GM18909 (cell line): Measurements from ENCODE around the gene ZFHX2.

Experiments
- ATAC-seq: cut with Tn5 transposase; IDR thresholded peaks from one replicate; pipeline ENCODE4 v1.9.1; 2021; ENCODE audit warnings: mild to moderate bottlenecking; ENCODE audit not compliant: unreplicated experiment, poor library complexity

The ZFHX2 gene

DNA sequence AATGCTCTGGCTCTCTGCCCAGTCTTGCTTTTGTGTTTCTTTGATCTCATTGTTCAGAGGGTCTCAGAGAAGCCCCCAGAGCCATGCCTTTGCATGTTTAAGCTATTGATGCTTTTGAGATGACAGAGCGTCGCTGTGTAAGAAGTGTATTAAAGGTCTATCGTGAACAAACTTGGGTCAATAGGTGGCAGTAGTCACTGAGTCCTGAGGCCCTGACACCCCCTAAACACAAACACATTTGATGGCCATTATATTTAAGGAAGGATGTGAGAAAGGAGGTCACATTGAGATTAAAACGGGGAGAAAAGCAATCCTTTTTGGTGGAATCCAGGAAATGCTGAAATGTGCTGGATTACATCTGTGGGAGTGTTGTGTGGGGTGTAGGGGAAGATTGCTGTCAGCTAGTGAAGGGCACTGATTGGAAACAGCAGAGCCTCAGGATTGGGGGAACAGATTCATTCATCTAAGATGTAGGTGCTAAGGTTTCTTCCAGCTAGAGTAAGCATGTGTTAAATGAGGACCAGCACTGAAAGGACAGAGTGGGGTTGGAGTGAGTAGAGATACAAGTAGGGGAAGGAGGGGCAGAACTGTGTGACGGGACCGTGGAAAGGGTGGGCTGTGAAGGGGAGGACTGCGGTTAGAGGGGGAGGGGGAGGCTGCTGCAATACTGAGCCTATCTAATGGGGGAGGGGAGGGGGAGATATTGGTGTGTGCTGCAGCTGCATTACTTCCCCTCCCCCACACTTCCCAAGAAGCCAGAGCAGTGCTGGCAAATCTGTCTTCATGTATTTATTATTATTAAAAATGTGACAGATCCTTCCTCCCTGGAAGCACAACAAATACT, 69.4 kb downstream of the ZFHX2 start:
- ATAC-seq, result no peak

DNA sequence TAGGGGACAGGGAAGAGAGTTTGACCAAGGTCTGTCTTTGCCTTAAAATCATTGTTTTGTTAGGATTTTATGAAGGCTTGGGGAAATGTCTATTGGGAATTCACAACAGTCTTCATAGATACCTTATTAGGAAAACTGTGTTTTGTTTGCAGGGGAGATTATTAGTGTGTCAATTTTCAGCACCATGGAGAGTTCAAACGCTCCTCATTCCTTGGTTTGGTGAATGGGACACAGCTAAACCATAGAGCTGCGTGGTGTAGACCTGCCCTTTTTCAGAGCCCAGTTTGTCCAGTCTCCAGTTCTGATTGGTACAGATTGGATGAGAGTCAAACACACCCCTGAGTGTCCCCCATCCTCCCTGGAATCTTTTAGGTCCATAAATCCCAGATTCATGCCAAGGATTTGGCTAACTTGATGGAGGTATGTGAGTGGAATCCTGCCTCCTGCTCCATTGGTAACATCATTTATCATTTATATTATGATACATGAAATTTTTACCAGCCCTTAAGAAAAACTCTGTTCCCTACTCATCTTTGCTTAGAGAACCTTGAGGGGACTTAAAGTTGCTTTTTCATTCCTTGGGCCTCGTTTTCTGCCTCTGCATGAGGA, 70.1 kb downstream of the ZFHX2 start:
- no peak for ATAC-seq

DNA sequence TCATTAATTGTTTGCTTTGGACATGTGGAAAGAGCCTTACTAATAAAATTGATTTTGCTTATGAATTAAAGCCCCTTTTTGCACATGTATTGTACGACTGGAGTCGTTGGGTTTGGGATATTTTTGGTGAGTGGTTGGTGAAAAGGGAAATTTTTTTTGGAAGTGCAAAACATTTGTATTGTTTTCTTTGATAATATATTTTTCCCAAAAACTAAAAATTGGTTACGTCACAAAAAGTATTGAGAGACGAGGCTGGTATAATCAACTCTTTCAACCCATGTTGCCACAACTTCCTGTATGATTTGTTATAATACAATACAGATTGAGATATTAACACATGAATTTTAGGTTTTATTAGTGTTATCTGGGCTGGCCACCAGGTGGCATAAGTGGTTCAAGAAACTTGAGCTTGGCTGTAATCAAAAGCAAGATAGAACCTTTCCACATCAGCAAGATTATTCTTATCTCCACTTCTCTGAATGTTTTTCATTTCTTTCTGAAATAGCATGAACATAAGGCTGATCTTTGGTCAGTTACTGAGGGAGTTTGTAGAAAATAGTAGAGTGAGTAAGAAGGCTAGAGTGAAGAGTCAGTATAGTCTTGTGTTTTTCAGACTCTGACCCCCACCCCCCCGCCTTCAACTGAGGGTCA, 73.3 kb downstream of the ZFHX2 start:
- no peak for ATAC-seq

DNA sequence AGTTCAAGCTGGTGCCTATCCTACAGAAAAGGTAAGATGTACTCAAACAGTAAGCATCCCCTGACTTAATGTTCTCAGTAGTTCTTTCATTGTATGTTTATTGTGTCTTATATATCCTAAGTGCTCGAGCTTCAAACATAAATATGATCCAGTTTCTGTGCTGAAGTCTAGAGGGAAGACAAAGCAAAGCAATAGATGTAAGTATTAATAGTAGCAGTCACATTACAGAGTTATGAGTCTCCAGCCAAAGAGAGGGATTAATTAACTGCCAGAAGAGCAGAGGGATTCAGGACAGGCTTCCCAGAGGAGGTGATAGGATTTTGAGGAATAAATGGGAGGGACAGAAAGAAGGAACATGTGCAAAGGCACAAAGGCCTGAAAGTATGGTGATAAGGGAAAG, 80.6 kb downstream of the ZFHX2 start:
- ATAC-seq, result no peak
